Stimulated activated CD8-positive, alpha-beta memory T cell treated with anti-CD3 and anti-CD28 coated beads, Interleukin-4, amount 100 ng/mL, for 4 hours (primary cell): Measurements from ENCODE around the gene TUBA1B.
"Not testable (repeated sequence)": the region's sequence is repeated elsewhere in the genome, so short reads cannot be mapped to it uniquely, and the experiment has no call there.

ENCODE experiments used
- DNase-seq, 2 donors: peaks; one replicate each; pipeline ENCODE4 v3.0.0-alpha.2; 2020; ENCODE audit warnings: low read depth in 2 of 2, low spot score in 1 of 2

The TUBA1B gene

DNA sequence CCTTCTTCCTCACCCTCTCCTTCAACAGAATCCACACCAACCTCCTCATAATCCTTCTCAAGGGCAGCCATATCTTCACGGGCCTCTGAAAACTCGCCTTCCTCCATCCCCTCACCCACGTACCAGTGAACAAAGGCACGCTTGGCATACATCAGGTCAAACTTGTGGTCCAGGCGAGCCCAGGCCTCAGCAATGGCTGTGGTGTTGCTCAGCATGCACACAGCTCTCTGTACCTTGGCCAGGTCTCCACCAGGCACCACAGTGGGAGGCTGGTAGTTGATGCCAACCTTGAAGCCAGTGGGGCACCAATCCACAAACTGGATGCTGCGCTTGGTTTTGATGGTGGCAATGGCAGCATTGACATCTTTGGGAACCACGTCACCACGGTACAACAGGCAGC, 3.2 kb downstream of the TUBA1B start:
- not testable (repeated sequence) for DNase-seq

DNA sequence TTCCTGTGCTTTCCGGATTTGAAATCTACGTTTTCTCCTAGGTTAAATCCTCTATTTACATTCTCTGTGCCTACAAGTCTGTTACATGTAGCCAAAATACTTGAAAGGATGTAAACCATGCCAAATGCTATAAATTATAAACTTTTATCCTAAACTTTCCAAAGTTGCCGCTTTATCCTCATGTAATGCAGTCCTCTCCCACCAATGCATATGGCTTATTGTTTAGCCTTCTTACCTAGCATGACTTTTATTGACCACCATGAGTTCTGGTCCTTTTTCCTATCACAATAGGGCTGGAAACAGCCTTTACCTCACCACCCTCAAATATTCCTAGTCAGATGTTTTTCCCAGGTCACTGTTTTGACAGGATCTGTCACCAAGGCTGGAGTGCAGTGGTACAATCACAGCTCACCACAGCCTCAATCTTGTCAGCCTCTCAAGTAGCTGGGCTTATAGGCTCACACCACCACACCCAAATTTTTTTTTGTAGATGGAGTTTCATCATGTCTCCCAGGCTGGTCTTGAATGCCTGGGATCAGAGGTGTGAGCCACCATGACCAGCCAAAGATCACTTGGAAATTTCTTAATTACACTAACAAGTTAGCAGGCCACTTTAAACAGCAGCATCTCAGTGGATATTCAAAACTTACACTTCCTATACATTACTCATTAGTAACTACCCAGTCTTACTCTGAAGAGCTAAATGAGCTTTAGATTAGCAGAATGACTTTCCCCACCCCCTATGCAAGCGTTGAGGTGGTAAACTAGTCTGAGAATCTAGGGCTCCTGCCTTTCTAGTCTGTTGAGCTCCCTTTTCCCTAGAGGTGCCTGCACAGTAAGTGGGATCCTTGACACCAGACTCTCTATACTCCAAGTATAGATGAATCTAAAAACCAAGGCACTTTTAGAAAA, 4.1 kb downstream of the TUBA1B start:
- no peak for DNase-seq

DNA sequence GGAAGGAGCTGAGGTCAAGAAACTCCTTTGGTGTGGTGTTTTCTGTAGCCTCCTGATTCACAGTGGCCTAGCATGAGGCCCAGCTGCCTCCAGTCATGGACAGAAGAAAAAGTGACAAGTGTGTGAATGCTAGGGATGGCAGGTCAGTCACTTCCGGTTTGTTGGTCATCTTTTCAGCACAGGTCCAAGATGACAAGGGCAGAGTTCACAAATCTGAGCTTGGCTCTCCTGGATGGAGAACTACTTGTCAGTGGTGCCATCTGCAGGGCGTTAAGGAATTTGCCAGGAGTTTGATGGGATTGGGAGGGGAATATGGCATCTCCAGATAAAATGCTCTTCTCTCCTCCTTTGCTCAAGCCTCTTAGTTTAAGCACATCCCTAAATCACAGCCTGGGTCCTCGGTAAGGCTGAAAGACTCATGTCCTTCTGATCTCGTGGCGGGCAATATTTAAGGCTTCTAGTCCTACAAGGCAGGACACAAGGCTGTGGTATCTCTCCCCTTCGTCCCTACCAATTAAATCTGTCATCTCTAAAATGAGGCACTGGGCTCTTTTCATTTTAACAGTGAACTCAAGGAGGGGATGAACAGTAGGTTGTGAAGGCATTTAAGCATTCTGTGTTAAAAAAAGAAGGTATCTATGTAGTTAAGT, 10.0 kb downstream of the TUBA1B start:
- no peak for DNase-seq

DNA sequence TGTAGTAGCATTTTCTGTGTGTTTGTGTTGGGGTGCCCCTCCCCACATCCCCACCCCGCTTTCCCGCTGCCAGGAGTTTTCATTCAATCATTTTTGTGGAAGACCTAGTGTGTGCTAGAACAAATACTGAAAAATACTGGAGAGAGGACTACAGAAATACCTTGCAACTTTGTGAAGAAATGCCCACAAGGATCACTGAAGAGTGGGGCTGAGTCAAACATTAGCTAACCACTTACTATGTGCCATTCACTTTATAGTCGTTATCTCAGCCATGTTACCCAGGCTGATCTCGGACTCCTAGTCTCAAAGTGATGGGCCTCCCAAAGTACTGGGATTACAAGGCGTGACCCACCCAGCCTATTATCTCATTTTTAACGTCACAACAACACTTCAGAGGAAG, 20.0 kb downstream of the TUBA1B start:
- no peak for DNase-seq

DNA sequence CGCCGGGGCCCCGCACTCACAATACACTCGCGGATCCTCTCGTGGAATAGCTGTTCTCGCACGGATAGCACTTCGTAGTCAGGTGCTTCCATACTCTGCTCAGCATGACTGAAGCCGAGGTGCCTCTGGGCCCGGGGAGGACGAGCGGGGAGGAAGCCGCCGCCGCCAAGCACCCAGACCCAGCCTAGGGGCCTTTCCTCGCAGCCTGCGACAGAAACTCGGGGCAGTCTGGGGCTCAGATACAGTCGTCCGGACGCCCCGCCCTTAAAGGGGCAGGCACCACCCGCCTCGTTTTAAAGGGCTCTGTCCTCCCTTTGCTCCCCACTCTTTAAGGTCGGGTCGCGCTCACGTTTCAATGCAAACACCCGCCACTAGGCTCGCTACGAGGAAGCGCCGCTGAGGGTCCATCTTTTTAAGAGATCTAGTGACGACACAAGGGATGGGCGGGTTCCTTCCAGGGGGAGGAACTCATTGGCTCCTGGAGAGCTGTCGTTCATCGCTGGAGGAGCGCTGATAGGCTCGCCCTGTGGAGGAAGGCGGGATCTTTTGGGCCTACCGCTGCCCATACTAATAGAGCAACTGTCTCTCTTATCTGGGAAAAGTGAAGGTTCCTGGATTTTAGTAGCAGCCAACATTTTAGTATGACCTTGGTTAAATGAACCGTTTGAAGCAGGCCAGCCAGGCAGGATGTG, 20.6 kb downstream of the TUBA1B start, which contains the start of gene LMBR1L:
Gene LMBR1L, minus strand, starts transcription at position 384 of the 692 bp plus-strand sequence. Its CDS starts 292 bp downstream, at position 92.
- peak; percentile 90 to 93 for DNase-seq

DNA sequence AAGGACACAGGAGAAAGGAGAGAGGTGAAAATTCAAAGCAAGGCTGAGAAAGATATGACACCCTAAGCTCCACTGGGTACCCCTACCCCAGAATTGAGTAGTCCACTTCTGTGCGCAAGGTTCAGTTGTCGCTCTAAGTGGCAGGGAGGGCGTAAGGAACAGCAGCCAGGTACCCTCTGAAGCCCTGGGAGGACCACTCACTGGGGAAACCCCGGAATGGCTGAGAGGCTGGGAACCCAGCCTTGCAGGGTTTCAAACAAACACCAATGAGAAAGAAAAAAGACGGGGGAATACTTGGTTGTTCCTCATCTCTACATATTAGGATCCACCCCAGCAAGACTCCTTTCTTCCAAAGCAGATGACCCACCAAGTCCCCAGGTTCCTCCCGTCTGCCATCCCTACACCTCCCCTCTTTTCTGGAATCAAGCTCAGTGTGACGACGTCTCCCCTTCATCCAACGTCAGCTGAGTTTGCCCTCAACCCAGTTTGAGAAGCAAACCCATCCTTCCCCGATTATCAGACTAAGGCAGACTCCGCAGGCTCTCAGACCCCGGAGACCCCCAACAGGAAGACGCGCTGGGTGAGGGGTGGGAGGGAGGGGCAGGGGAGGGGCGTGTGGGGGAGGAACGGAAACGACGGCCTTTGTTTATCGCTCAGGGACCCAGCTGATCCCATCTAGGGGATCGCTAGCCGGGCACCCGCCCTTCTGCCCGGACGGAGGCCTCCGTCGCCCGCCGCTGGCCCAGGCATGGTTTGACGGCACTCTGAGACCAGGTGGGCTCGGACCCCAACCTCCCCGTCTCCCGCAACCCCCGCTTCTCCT, 21.3 kb downstream of the TUBA1B start:
- no peak for DNase-seq

DNA sequence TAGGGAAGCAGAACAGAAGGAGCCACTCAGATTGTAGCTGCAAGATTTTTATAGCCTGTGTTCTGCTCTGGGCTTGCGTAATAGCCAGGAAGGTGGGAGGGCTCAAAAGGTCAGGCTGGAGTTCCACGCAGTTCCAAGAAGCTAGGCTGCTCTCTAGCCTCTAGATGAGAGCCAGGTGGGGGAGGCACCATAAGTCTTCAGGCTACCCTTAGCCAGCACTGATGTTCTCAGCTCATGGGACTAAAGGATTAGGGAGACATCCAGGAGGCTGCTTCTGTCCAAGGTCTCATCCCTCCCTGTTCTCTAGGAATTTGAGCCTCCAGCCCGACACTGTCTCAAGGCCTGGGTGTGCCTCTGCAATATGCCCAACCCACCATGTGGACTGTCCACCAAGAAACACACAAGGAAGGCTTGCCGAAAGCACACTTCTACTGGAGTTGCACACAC, 22.2 kb downstream of the TUBA1B start:
- no peak for DNase-seq

DNA sequence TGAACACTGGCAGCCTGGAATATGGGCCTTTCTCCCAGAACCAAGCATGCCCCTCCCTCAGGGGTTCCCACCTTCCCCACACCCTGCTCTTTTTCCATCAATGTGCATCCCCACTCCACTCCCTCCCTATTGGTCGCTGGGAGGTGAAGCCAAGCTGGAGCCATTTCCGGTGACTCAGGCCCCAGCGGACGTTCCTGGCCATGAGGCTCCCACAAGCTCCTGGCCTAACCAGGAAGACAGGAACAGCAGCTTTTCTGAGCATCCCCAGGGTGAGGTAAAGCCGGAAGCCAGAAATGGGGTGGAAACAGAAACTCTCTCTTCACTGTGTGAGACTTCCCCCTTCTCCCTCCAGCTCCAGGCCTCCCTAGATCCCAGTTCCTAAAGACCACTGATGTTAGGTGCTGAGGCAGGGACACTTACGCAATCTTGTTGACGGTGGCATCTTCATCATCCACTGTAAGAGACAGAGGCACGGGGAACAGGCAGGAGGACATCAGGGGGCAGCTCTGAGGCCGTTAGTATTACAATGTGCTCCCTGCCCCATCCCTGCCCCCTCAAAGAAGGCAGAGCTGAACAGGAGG, 25.6 kb downstream of the TUBA1B start:
- no peak for DNase-seq

DNA sequence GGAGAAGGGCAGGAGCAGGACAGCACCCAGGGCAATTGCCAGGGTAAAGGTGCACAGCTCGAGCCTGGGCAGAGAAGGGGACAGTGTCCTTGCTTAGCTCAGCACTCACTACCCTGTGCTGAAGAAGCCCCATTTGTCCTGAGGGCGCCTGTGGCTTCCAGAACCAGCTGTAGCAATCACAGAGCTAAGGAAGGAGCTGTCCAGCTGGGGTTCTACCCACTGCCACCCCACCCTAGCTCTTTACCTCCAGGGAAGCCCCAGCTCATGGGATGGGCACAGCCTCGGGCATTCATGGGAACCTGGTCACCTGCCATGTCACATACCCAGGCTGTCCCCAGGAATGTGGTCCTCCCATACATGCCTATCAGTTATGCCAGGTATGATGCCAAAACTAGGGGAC, 26.4 kb downstream of the TUBA1B start:
- no peak for DNase-seq

DNA sequence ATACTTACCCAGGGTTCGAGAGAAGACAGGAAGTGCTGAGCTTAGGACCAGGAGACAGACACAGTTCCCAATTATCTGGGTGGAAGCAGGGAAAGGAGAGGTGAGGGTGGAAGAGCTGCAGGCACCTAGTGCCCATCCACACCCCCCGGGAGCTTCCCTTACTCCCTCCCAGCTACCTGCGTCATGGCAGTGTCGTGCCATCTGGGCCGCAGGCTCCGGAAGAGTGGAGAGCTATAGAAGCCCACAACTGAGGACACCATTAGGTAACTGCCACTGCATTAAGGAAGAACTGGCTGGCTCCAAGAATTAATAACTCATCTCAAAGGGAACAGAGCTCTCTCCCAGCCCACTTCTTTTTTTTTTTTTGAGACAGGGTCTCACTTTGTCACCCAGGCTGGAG, 30.8 kb downstream of the TUBA1B start:
- DNase-seq = no peak

DNA sequence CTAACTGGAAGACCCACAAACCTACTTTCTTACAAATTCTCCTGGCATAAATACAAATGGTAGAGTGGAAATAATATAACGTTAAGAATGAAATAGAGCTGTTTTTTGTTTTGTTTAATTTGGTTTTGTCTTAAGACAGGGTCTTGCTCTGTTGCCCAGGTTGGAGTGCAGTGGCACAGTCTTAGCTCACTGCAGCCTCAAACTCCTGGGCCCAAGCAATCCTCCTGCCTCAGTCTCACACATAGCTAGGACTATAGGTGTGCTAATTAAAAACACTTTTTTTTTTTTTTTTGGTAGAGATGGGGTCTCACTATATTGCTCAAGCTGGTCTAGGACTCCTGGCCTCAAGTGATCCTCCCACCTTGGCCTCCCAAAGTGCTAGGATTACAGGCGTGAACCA, 32.5 kb downstream of the TUBA1B start:
- no peak for DNase-seq

DNA sequence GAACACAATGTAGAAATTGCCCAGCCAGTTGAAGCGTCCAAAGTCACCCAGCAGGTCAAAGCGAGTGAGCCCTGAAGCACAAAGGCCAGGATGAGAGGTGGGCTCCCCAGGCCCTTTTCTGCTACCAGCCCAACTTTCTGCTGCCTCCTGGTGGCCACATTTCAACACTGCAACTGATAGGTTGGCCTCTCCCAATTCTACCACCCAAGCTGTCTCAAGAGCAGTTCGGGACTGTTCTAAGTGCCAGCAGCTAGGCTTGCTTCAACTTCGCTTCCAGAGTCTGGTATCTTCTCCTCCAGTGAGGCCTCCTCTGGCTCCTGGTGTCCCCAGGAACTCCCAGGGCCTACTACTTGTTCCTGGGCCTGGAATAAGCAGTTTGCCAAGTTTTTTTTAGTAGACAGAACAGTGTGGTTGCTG, 33.2 kb downstream of the TUBA1B start:
- DNase-seq = peak in 1 of 2 donors; percentile 37

DNA sequence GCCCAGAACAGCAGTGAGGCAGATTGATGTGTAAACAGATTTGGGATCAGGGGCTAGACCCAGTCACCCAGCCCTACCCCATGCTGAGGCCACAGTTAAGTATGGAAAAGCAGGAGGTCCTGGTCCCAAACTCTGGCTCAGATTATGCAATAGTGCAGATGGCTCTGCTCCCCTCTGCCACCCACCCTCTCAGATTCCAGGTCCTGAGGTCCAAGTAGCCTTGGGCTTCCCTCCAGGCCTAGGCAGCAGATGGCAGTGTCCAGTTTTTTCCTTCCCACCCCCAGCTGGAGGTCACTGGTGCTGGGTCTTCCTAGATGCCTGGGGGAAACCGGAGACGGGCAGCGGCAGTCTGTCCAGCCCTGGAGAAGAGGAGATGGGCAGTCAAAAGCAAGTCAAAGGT, 33.8 kb downstream of the TUBA1B start:
- no peak for DNase-seq

DNA sequence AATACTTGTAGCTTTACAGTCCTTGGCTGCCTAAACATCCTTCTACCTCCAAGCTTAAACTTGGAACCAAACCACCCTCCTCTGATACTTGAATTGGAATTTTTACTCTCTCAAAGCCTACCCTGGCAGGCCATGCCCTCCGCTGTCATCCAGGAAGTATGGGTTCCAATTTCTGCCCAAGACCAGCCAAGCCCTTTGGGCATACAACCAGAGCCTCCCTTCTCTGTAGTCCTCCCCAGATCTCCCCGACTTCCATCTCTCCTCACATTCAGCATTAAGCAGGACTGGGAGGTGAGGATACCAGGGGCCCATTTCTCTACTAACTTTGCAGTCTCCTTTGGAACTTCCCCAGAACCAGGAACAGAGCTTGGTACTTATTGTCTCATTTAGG, 36.2 kb downstream of the TUBA1B start:
- no peak for DNase-seq

DNA sequence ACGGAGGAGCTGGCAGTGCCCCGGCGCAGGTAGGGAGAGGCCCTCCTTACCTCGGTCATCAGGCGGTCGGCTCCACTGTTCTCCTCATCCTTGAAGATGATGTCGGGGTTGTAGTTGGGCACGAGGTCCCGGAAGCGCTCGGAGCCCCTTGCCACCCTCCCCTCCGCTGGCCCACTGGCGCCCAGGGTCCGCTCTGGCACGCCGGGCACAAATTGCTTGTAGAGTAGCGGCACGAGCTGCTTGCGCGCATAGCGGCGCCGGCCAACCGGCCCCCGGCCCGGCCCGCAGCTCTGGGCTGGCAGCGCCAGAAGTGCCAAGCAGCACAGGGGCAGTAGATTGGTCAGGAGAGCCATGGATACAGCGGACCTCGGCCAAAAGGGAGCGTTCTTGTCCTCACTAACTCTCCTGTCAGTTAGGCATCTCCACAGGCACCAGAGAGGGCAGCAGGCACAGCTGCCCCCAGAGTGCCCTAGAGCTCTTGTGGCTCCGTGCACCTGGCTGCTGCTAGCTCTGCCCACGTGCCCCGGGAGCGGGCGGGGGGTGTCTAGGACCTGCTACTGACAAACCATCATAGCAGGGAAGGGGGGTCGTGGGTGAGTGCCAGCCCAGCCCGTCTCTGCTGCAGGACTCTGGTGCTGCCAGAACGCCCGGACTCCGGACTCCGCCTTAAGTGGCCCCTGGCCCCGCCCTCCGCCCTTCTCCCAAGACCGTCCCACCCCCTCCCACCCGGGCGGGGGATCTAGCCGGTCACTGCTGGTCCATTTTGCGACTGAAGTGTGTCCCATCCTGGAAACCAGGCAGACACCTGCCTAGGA, 36.8 kb downstream of the TUBA1B start, which contains the start of gene DHH:
Gene DHH, minus strand, starts transcription at position 642 of the 815 bp plus-strand sequence. Its CDS starts 289 bp downstream, at position 353.
- no peak for DNase-seq

DNA sequence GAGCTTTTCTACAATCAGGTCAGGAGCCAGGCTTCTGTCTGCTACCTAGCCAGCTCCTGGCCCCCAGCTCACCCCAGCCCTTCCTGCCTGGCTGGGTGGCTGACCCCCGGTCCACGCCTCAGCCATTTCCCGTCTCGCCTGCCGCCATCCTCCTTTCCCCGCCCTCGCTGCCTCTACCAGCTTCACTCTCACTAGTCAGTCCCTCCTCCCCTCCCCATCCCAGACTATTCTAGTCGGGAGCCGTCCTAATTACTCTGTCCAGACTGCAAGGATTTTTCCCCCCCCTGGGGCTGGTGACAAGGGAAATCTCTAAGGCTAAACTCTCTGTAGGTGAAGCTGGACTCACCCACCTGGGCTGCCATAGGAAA, 37.4 kb downstream of the TUBA1B start:
- no peak for DNase-seq

DNA sequence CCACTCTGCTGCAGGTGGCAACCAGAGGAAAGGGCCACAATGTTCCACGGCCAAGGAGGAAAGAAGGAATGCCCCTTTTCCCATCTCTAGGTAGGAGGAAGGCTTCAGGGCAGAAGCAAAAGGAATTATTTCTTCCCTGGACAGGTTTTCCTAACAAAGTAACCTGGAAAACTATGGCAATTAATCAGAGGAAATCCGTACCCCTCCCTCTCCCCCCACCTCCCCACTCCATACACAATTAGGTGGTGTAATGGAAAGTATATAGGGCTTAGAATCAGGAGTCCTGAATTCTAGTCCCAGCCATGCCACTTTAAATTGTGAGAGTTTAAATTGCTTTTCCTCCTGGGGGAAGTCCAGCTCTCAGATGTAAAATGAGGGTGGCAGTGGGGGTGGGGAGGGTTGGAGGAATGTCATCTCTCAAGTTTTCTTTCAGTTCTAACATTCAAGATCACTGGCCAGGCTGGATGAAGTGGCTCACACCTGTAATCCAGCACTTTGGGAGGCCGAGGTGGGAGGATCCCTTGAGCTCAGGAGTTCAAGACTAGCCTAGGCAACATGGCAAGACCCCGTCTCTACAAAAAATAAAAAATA, 38.3 kb downstream of the TUBA1B start:
- DNase-seq = no peak

DNA sequence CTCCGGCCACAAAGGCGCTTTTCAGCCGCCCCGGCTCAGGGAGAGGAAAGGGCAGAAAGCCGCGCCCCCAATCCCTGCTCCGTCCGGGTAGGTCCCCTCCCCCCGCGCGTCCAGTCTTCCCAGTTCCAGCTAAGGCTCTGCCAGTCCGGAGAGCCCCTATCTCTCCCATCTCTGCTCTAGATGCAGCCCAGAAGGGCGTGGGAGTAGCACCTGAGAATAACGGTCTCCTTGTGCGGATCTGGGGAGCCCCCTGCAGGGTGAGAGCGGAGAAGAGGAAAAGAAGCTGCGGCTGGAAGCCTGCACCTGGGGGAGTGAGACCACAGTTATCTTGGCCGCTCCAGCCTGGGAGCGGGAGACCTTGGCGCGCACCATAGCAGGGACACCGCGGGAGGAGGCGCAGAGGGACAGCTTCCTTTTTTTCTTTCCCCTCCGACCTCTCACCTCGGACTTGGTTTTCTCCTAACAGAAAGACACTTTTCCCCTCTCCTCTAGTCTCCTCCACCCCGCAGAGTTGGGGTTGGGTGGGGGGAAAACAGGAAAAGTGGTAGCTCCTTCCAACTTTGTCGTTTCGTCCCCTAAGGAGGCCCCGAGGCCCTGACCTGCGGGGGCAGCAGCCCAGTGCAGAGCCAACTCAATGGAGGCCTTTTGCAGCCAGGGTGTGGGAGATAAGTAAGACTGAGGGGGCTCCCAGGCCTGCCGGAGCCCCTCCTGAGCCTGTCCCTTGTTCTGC, 38.9 kb downstream of the TUBA1B start:
- peak in 1 of 2 donors; percentile 38 for DNase-seq

DNA sequence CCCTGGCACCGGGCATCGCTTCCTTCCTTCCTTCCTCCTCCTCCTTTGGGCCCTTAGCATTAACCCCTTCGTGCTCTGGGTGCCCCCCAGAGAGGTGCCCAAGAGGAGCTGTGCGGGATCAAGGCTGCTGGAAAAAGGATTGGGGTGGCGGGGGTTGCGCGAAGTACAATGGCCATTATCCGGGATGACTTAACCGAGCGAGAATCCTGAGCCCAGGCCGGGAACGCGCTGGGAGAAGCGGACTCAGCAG, 39.4 kb downstream of the TUBA1B start:
- DNase-seq = no peak
